HepG2 (cell line): ENCODE results near the gene WNT3. TPM values are rescaled to one million over a fixed set of nuclear protein-coding genes. Genes with fewer than 3 reads are reported as not detected.

Experiments
- HNF4A ChIP-seq: sonication (generic); formaldehyde crosslinking; IDR thresholded peaks from 2 replicates; pipeline ENCODE4 v1.4.0; 2020; ENCODE audit warnings: missing genetic modification reagents
- HOXA7 ChIP-seq: sonication (generic); formaldehyde crosslinking; IDR thresholded peaks from 2 replicates; pipeline ENCODE4 v1.8.1; 2022; ENCODE audit warnings: mild to moderate bottlenecking, missing genetic modification reagents, moderate library complexity
- KAT2B ChIP-seq: fragments of 150-350 bp; IDR thresholded peaks from 2 replicates; pipeline ENCODE4 v1.6.1; 2014; ENCODE audit warnings: low read depth, low read length, borderline replicate concordance
- MAF1 ChIP-seq: sonication (generic); formaldehyde crosslinking; IDR thresholded peaks from 2 replicates; pipeline ENCODE4 v1.5.0; 2020; ENCODE audit warnings: missing genetic modification reagents, borderline replicate concordance
- NFKB2 ChIP-seq: sonication (generic); formaldehyde crosslinking; IDR thresholded peaks from 2 replicates; pipeline ENCODE4 v1.4.0; 2020; ENCODE audit warnings: missing genetic modification reagents, borderline replicate concordance
- NKX3-1 ChIP-seq: sonication (generic); formaldehyde crosslinking; IDR thresholded peaks from 2 replicates; pipeline ENCODE4 v1.5.0; 2020; ENCODE audit warnings: missing genetic modification reagents
- NR2F6 ChIP-seq, 2 experiments: IDR thresholded peaks; 2 replicates each; pipeline ENCODE4 v1.6.1; 2016; ENCODE audit warnings: antibody characterized with exemption in 1 of 2, mild to moderate bottlenecking in 1 of 2
- SRY ChIP-seq: sonication (generic); formaldehyde crosslinking; IDR thresholded peaks from 2 replicates; pipeline ENCODE4 v1.8.0; 2022; ENCODE audit warnings: mild to moderate bottlenecking, missing genetic modification reagents
- ZFX ChIP-seq: sonication (generic); formaldehyde crosslinking; IDR thresholded peaks from 2 replicates; pipeline ENCODE4 v1.4.0; 2020; ENCODE audit warnings: mild to moderate bottlenecking, low read depth, missing genetic modification reagents, moderate library complexity
- ZNF124 ChIP-seq: sonication (generic); formaldehyde crosslinking; IDR thresholded peaks from 2 replicates; pipeline ENCODE4 v1.4.0; 2020; ENCODE audit warnings: missing genetic modification reagents
- ZNF180 ChIP-seq: sonication (generic); formaldehyde crosslinking; IDR thresholded peaks from 2 replicates; pipeline ENCODE4 v1.4.0; 2020; ENCODE audit warnings: low read depth, missing genetic modification reagents, borderline replicate concordance
- ZNF737 ChIP-seq: sonication (generic); formaldehyde crosslinking; IDR thresholded peaks from 2 replicates; pipeline ENCODE4 v1.5.0; 2020; ENCODE audit warnings: missing genetic modification reagents, mild to moderate bottlenecking, borderline replicate concordance
- polyA plus RNA-seq, 8 experiments: library from polyadenylated mRNA; depleted of rRNA in 3 of 8; stranded (reverse) in 7 of 8; unstranded in 1 of 8; fragments of >200 nt; fragmentation: Illumina TruSeq in 4 of 8; extraction: Trizol in 4 of 8; gene quantifications; 2 replicates each; pipeline versions ENCODE4 v1.2.1 to v1.2.3, GENCODE V29; 2011 to 2016; ENCODE audit warnings: low read depth in 4 of 8, missing spikeins in 1 of 8, mixed read lengths in 1 of 8; ENCODE audit not compliant: insufficient read depth in 1 of 8
- total RNA-seq, 5 experiments: library from RNA; depleted of rRNA; stranded (reverse); fragments of >200 nt; fragmentation: Illumina TruSeq; extraction: Trizol; gene quantifications; 2 replicates each; pipeline ENCODE4 v1.2.3, GENCODE V29; 2016; ENCODE audit warnings: low read depth in 1 of 5
- TF ChIP-seq, protein P1 (sequence below): sonication (generic); formaldehyde crosslinking; IDR thresholded peaks from 2 replicates; pipeline ENCODE4 v1.4.0; 2020; ENCODE audit warnings: mild to moderate bottlenecking, missing genetic modification reagents
- TF ChIP-seq, protein P2 (sequence below), 2 experiments: sonication (generic) in 1 of 2; formaldehyde crosslinking in 1 of 2; IDR thresholded peaks; 2 replicates each; pipeline versions ENCODE4 v1.4.0 to v1.6.1; 2016 to 2020; ENCODE audit warnings: borderline replicate concordance in 1 of 2, low read depth in 1 of 2, mild to moderate bottlenecking in 1 of 2, missing genetic modification reagents in 1 of 2
- TF ChIP-seq, protein P3 (sequence below): sonication (generic); formaldehyde crosslinking; IDR thresholded peaks from 2 replicates; pipeline ENCODE4 v1.5.0; 2020; ENCODE audit warnings: mild to moderate bottlenecking, missing genetic modification reagents, borderline replicate concordance
- TF ChIP-seq, protein P4 (sequence below): sonication (generic); formaldehyde crosslinking; IDR thresholded peaks from 2 replicates; pipeline ENCODE4 v1.8.1; 2022; ENCODE audit warnings: mild to moderate bottlenecking, missing genetic modification reagents
- TF ChIP-seq, protein P5 (sequence below): sonication (generic); formaldehyde crosslinking; IDR thresholded peaks from 2 replicates; pipeline ENCODE4 v1.5.0; 2020; ENCODE audit warnings: missing genetic modification reagents, mild to moderate bottlenecking, borderline replicate concordance

Gene WNT3
- total and polyA plus RNA-seq, 2 of the 13 experiments (the other 11 are each of a cell fraction or from before 2014, with no cell fraction given): 8.5 to 10.3 TPM

DNA sequence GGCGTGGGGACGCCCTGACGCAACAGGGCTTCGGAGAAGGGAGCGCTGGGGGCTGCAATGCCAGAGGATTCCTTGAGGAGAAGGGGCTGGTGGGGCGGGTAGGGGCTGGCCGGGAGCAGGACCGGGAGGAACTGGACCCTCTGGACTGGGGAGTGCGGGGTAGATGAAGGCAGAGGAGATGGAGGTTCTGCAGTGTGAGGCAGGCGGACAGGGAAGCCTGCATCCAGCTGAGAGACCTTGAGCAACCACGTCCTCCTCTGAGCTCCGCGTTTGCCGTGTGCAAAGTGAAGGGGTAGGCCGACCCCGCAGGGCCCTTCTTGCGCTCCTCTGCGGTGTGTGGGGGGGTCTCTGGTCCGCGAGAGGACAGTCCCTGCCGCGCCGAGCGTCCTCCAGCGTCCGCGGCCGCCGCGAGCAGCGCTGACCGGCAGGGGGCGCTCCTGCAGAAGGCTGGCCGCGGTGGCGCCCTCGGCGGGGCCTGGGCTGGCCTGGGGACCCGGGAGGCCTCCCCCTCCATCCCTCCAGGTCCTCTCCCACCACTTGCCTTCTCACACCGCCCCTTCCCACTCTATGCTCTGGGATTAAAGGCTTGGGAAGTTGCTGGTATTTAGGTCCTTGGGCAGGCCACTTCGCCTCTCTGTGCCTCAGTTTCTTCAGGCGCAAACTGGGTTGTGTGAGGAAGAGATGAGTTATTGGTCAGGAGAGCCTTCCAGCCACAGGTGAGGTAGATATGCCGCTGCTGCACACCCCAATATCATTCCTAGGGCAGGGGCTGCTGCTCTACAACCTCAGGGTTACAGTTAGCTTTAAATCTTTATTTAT, 23.3 kb upstream of the WNT3 start (continued):
- TF ChIP-seq NKX3-1 (CRISPR knock-in tag) (no peak), HOXA7 (CRISPR knock-in tag) (no peak), NR2F6 (IDR thresholded peaks at IDR 0.05) (no peak), NR2F6 (CRISPR knock-in tag; IDR thresholded peaks at IDR 0.05) (no peak), ZNF124 (CRISPR knock-in tag) (peak; percentile 48; the same call in 1 of the 2 replicates), ZFX (peak; percentile 42; the same call in 1 of the 2 replicates), ZNF180 (CRISPR knock-in tag) (no peak), ZNF737 (CRISPR knock-in tag) (no peak), KAT2B (no peak), NFKB2 (CRISPR knock-in tag) (peak; percentile 85; the same call in 1 of the 2 replicates), SRY (CRISPR knock-in tag) (no peak), HNF4A (no peak), MAF1 (CRISPR knock-in tag) (no peak)
- TF ChIP-seq, protein P1, sequence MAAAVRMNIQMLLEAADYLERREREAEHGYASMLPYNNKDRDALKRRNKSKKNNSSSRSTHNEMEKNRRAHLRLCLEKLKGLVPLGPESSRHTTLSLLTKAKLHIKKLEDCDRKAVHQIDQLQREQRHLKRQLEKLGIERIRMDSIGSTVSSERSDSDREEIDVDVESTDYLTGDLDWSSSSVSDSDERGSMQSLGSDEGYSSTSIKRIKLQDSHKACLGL (CRISPR knock-in tag): peak; percentile 58; the same call in 1 of the 2 replicates
- TF ChIP-seq, protein P2, sequence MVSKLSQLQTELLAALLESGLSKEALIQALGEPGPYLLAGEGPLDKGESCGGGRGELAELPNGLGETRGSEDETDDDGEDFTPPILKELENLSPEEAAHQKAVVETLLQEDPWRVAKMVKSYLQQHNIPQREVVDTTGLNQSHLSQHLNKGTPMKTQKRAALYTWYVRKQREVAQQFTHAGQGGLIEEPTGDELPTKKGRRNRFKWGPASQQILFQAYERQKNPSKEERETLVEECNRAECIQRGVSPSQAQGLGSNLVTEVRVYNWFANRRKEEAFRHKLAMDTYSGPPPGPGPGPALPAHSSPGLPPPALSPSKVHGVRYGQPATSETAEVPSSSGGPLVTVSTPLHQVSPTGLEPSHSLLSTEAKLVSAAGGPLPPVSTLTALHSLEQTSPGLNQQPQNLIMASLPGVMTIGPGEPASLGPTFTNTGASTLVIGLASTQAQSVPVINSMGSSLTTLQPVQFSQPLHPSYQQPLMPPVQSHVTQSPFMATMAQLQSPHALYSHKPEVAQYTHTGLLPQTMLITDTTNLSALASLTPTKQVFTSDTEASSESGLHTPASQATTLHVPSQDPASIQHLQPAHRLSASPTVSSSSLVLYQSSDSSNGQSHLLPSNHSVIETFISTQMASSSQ (IDR thresholded peaks at IDR 0.05; ENCODE audit: low read depth): no peak
- TF ChIP-seq, protein P2 (CRISPR knock-in tag; IDR thresholded peaks at IDR 0.05; ENCODE audit: borderline replicate concordance): no peak
- TF ChIP-seq, protein P3, sequence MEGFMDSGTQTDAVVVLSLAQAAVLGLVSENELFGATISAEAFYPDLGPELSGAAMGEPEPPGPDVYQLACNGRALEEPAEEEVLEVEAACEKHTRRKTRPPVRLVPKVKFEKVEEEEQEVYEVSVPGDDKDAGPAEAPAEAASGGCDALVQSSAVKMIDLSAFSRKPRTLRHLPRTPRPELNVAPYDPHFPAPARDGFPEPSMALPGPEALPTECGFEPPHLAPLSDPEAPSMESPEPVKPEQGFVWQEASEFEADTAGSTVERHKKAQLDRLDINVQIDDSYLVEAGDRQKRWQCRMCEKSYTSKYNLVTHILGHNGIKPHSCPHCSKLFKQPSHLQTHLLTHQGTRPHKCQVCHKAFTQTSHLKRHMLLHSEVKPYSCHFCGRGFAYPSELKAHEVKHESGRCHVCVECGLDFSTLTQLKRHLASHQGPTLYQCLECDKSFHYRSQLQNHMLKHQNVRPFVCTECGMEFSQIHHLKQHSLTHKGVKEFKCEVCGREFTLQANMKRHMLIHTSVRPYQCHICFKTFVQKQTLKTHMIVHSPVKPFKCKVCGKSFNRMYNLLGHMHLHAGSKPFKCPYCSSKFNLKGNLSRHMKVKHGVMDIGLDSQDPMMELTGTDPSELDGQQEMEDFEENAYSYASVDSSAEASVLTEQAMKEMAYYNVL (CRISPR knock-in tag): peak; percentile 21; the same call in 1 of the 2 replicates
- TF ChIP-seq, protein P4, sequence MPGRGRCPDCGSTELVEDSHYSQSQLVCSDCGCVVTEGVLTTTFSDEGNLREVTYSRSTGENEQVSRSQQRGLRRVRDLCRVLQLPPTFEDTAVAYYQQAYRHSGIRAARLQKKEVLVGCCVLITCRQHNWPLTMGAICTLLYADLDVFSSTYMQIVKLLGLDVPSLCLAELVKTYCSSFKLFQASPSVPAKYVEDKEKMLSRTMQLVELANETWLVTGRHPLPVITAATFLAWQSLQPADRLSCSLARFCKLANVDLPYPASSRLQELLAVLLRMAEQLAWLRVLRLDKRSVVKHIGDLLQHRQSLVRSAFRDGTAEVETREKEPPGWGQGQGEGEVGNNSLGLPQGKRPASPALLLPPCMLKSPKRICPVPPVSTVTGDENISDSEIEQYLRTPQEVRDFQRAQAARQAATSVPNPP (CRISPR knock-in tag): no peak
- TF ChIP-seq, protein P5, sequence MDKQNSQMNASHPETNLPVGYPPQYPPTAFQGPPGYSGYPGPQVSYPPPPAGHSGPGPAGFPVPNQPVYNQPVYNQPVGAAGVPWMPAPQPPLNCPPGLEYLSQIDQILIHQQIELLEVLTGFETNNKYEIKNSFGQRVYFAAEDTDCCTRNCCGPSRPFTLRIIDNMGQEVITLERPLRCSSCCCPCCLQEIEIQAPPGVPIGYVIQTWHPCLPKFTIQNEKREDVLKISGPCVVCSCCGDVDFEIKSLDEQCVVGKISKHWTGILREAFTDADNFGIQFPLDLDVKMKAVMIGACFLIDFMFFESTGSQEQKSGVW (CRISPR knock-in tag): no peak
